ENCODE measurements around the gene NFU1.

NFU1 gene

GRCh38 chr2:69436938-69437750, at the start of gene NFU1:
NFU1 (minus strand) TSS chr2:69437435; CDS start chr2:69437422, 13 bp downstream.
- DNase-seq: peak; percentile 91

GRCh38 chr2:69483696-69484095, 46.5 kb upstream of the NFU1 start:
- DNase-seq: no peak

GRCh38 chr2:69483024-69483423, 45.8 kb upstream of the NFU1 start:
- DNase-seq: no peak

GRCh38 chr2:69482471-69482870, 45.2 kb upstream of the NFU1 start:
- DNase-seq: no peak

- DNase-seq: no peak
These were observed 44.2 kb upstream of the NFU1 start for GRCh38 chr2:69481421-69481820.

- DNase-seq: no peak
These were observed 40.4 kb upstream of the NFU1 start for GRCh38 chr2:69477627-69478026.

- no peak for DNase-seq
These were observed 37.5 kb upstream of the NFU1 start for GRCh38 chr2:69474688-69475087.

GRCh38 chr2:69471793-69472192, 34.6 kb upstream of the NFU1 start:
- no peak for DNase-seq

GRCh38 chr2:69470911-69471310, 33.7 kb upstream of the NFU1 start:
- DNase-seq: no peak

- no peak for DNase-seq
These were observed 32.5 kb upstream of the NFU1 start for GRCh38 chr2:69469784-69470183.

- DNase-seq: no peak
These were observed 32.1 kb upstream of the NFU1 start for GRCh38 chr2:69469375-69469774.

GRCh38 chr2:69466728-69467127, 29.5 kb upstream of the NFU1 start:
- DNase-seq: peak; percentile 30

GRCh38 chr2:69465513-69466456, 28.6 kb upstream of the NFU1 start:
- no peak for DNase-seq

- no peak for DNase-seq
These were observed 27.3 kb upstream of the NFU1 start for GRCh38 chr2:69464575-69464974.

GRCh38 chr2:69462780-69463179, 25.5 kb upstream of the NFU1 start:
- no peak for DNase-seq

- no peak for DNase-seq
These were observed 24.2 kb upstream of the NFU1 start for GRCh38 chr2:69461404-69461803.

GRCh38 chr2:69459936-69460335, 22.7 kb upstream of the NFU1 start:
- DNase-seq: no peak

- DNase-seq: peak; percentile 46
These were observed 19.8 kb upstream of the NFU1 start for GRCh38 chr2:69456950-69457445.

- no peak for DNase-seq
These were observed 18.9 kb upstream of the NFU1 start for GRCh38 chr2:69456154-69456553.

GRCh38 chr2:69454976-69455375, 17.7 kb upstream of the NFU1 start:
- no peak for DNase-seq

GRCh38 chr2:69453475-69454129, 16.4 kb upstream of the NFU1 start:
- DNase-seq: no peak

GRCh38 chr2:69452687-69453086, 15.5 kb upstream of the NFU1 start:
- DNase-seq: no peak

GRCh38 chr2:69450735-69451416, 13.6 kb upstream of the NFU1 start:
- DNase-seq: no peak
